Endothelial cell of umbilical vein (primary cell): ENCODE data around the gene DYNLT3. TPM values are rescaled to one million over a fixed set of nuclear protein-coding genes. Genes with fewer than 3 reads are reported as not detected.

Source experiments
- BruUV-seq: library from RNA; stranded (reverse); fragments of 400-500 nt; replicated peaks from 2 replicates; lab custom pipeline; 2021; lab: Mats Ljungman, UMichigan
- CTCF ChIA-PET: fragments of 300-600, 350-600 bp; sonication (Branson Sonifier 250); formaldehyde crosslinking; loops from one replicate; lab custom pipeline; 2021; ENCODE audit warnings: antibody characterized with exemption, inconsistent platforms; lab: Charles Lee
- POLR2A ChIA-PET: fragments of 300-600, 350-600 bp; sonication (Branson Sonifier 250); formaldehyde crosslinking; loops from one replicate; lab custom pipeline; 2021; ENCODE audit warnings: antibody characterized with exemption, inconsistent platforms; lab: Charles Lee
- DNase-seq: peaks from one replicate; pipeline ENCODE4 v3.0.0-alpha.2; 2011; ENCODE audit warnings: low read depth, low spot score
- FAIRE-seq: peaks from 2 replicates; lab custom pipeline; 2011; peaks lifted over from hg19 to GRCh38; lab: Jason Lieb, UNC
- H2AFZ ChIP-seq: 2 replicates; pipeline ENCODE4 v1.6.0; 2012; ENCODE audit warnings: low read depth, low read length, control low read depth, inconsistent platforms
- H3K27ac ChIP-seq: 2 replicates; pipeline ENCODE4 v1.5.1; 2011; ENCODE audit warnings: low read depth, mild to moderate bottlenecking, control low read depth, low read length, moderate library complexity; ENCODE audit not compliant: insufficient read depth
- H3K27me3 ChIP-seq, 2 experiments: 2 replicates each; pipeline versions ENCODE4 v1.6.0 to v1.6.1; 2011; ENCODE audit warnings: low read length in 2 of 2, mixed read lengths in 1 of 2; ENCODE audit not compliant: control insufficient read depth in 2 of 2, insufficient read depth in 2 of 2
- H3K36me3 ChIP-seq, 2 experiments: 2 replicates in 1 of 2; 3 replicates in 1 of 2; pipeline ENCODE4 v1.5.1; 2011; ENCODE audit warnings: low read length in 2 of 2, mild to moderate bottlenecking in 1 of 2, moderate library complexity in 1 of 2; ENCODE audit not compliant: control insufficient read depth in 2 of 2, insufficient read depth in 2 of 2; ENCODE audit errors: extremely low read depth in 1 of 2
- H3K4me1 ChIP-seq: 3 replicates; pipeline ENCODE4 v1.5.1; 2011; ENCODE audit warnings: mild to moderate bottlenecking, low read length; ENCODE audit not compliant: control insufficient read depth, insufficient read depth; ENCODE audit errors: extremely low read depth
- H3K4me2 ChIP-seq: 2 replicates; pipeline ENCODE4 v1.6.1; 2011; ENCODE audit warnings: low read length, control low read depth, mixed read lengths; ENCODE audit not compliant: insufficient read depth
- H3K4me3 ChIP-seq, 3 experiments: fragments of 200-600 bp in 1 of 3; sonication (generic), shearing (Covaris generic) in 1 of 3; replicated peaks in 1 of 3; 2 replicates each; pipeline ENCODE4 v1.5.1; 2011 to 2016; ENCODE audit warnings: control low read depth in 3 of 3, low read length in 3 of 3, mild to moderate bottlenecking in 2 of 3, inconsistent platforms in 1 of 3, low read depth in 1 of 3, moderate library complexity in 1 of 3; ENCODE audit not compliant: insufficient read depth in 1 of 3
- H3K79me2 ChIP-seq: 2 replicates; pipeline ENCODE4 v1.6.0; 2012; ENCODE audit warnings: low read length, inconsistent platforms; ENCODE audit not compliant: control insufficient read depth, insufficient read depth
- H3K9ac ChIP-seq: replicated peaks from 2 replicates; pipeline ENCODE3; 2011; ENCODE audit warnings: low read length, control low read depth; ENCODE audit not compliant: insufficient read depth; ENCODE audit errors: extremely low read depth
- H3K9me1 ChIP-seq: replicated peaks from 3 replicates; pipeline ENCODE4 v1.6.0; 2011; ENCODE audit warnings: mild to moderate bottlenecking, low read length; ENCODE audit not compliant: control insufficient read depth, insufficient read depth; ENCODE audit errors: extremely low read depth
- H3K9me3 ChIP-seq: replicated peaks from 2 replicates; pipeline ENCODE4 v1.5.1; 2012; ENCODE audit warnings: low read length, inconsistent platforms; ENCODE audit not compliant: control insufficient read depth, insufficient read depth
- H4K20me1 ChIP-seq: replicated peaks from 2 replicates; pipeline ENCODE3; 2011; ENCODE audit warnings: mild to moderate bottlenecking, low read length; ENCODE audit not compliant: control insufficient read depth, insufficient read depth; ENCODE audit errors: extremely low read depth
- CTCF ChIP-seq, 2 donors: IDR thresholded peaks; 1 replicate in 1 of 2; 2 replicates in 1 of 2; pipeline ENCODE4 v1.5.1; 2011; ENCODE audit warnings: low read length in 2 of 2, mild to moderate bottlenecking in 2 of 2, moderate library complexity in 2 of 2, control low read depth in 1 of 2, inconsistent platforms in 1 of 2, low read depth in 1 of 2; ENCODE audit not compliant: insufficient read depth in 1 of 2; ENCODE audit errors: extremely low read depth in 1 of 2
- EZH2 ChIP-seq: IDR thresholded peaks from 2 replicates; pipeline ENCODE4 v1.6.1; 2012; ENCODE audit warnings: borderline replicate concordance, low read depth, mild to moderate bottlenecking, moderate library complexity, low read length, inconsistent platforms; ENCODE audit not compliant: severe bottlenecking
- FOS ChIP-seq: IDR thresholded peaks from 2 replicates; pipeline ENCODE4 v1.6.1; 2011; ENCODE audit warnings: mild to moderate bottlenecking, low read length, moderate library complexity, borderline replicate concordance; ENCODE audit not compliant: insufficient read depth
- GATA2 ChIP-seq: IDR thresholded peaks from 2 replicates; pipeline ENCODE4 v1.7.0; 2011; ENCODE audit warnings: low read depth, mild to moderate bottlenecking, moderate library complexity, mixed read lengths, low read length; ENCODE audit not compliant: insufficient read length, insufficient read depth
- MAX ChIP-seq: IDR thresholded peaks from 2 replicates; pipeline ENCODE4 v1.6.1; 2011; ENCODE audit not compliant: insufficient read depth, insufficient read length
- MYC ChIP-seq: IDR thresholded peaks from one replicate; pipeline ENCODE4 v1.6.1; 2011; ENCODE audit warnings: mild to moderate bottlenecking, low read depth, low read length
- POLR2A ChIP-seq: IDR thresholded peaks from 2 replicates; pipeline ENCODE4 v1.6.1; 2012; ENCODE audit warnings: low read depth, mild to moderate bottlenecking, control low read depth, low read length
- dilution Hi-C: fragments of 300-500 bp; cut with MboI; formaldehyde crosslinking; loops from one replicate; pipeline ENCODE4 v1.15.0; 2019; ENCODE audit warnings: low sequenced_read_pairs; ENCODE audit not compliant: extremely low pct_ligation_motif_present
- intact Hi-C: fragments of 100-400 bp; cut with micrococcal nuclease; formaldehyde crosslinking; loops from one replicate; pipeline ENCODE4 v1.10.0; 2022
- polyA plus RNA-seq, 4 experiments: library from polyadenylated mRNA; depleted of rRNA in 3 of 4; stranded (reverse) in 3 of 4; unstranded in 1 of 4; fragments of >200 nt; gene quantifications; 2 replicates each; pipeline versions ENCODE4 v1.2.1 to v1.2.3, GENCODE V29; 2011 to 2012; ENCODE audit warnings: missing spikeins in 1 of 4
- total RNA-seq: library from RNA; stranded (reverse); gene quantifications from 2 replicates; pipeline ENCODE4 v1.2.3, GENCODE V29; 2021

DYNLT3 gene
- total and polyA plus RNA-seq, 2 donors (not counting 3 experiments of a cell fraction or from before 2014, with no cell fraction given) = 9.3 to 22.8 TPM

GRCh38 chrX:37824491-37825214, 22.7 kb downstream of the DYNLT3 start:
- intact Hi-C loops = loop anchor here (1.0 to 5.0 kb wide), 3 partner anchors 79 to 522 kb away; partner anchors contain the start of gene LANCL3
- no peaks in the 10 kb centered on the region for H4K20me1 ChIP-seq
- FAIRE-seq (no peak), DNase-seq (no peak)
- H3K9me1 ChIP-seq = no peaks in the 10 kb centered on the region
- no peaks in the 10 kb centered on the region for H3K9me3 ChIP-seq
- H3K79me2 ChIP-seq = no peaks in the 10 kb centered on the region
- dilution Hi-C loops = no loop called here
- no peak overlapping the region for H3K9ac ChIP-seq
- ChIA-PET CTCF (interaction anchor here (0.7 to 3.6 kb wide), 7 partner anchors 19 to 523 kb away, joined by 3 to 33 read pairs (median 3); no protein-coding TSS in a partner anchor), POLR2A (no interaction called here)
- no peak overlapping the region for H3K4me3 ChIP-seq
- no peaks in the 10 kb centered on the region for H3K4me1 ChIP-seq
- H3K4me2 ChIP-seq = no peak overlapping the region
- H3K27ac ChIP-seq = no peak overlapping the region
- TF ChIP-seq FOS (no peak), MYC (no peak), CTCF (IDR thresholded peaks at IDR 0.05; ENCODE audit: extremely low read depth in 1 of 2, insufficient read depth in 1 of 2, low read depth in 1 of 2, low read length in 2 of 2) (no peak), EZH2 (no peak), POLR2A (no peak), GATA2 (no peak), MAX (no peak)
- no peaks in the 10 kb centered on the region for H3K27me3 ChIP-seq
- BruUV-seq = no TSS peak
- H2AFZ ChIP-seq = no peak overlapping the region
- H3K36me3 ChIP-seq = no peaks in the 10 kb centered on the region
